SK-N-SH treated with all-trans-retinoic acid at 6 μM for 48 hours (cell line): ENCODE results near the gene TOX2.

Experiments
- ATAC-seq: fragments of 200-7000 bp; cut with Tn5 transposase; 3 replicates; pipeline ENCODE4 v1.9.1; 2020; ENCODE audit warnings: mild to moderate bottlenecking, moderate library complexity
- ARNTL ChIP-seq: fragments of 450-650 bp; formaldehyde crosslinking; IDR thresholded peaks from 2 replicates; pipeline ENCODE4 v1.5.0; 2020; ENCODE audit warnings: low read depth, mild to moderate bottlenecking, moderate library complexity, borderline replicate concordance
- BACH2 ChIP-seq: fragments of 250-450 bp; sonication (Bioruptor Pico); IDR thresholded peaks from 2 replicates; pipeline ENCODE4 v1.9.0; 2021; ENCODE audit warnings: mild to moderate bottlenecking, borderline replicate concordance
- CSDC2 ChIP-seq: fragments of 250-450 bp; sonication (Bioruptor Pico); IDR thresholded peaks from 2 replicates; pipeline ENCODE4 v1.5.0; 2020; ENCODE audit warnings: mild to moderate bottlenecking, moderate library complexity
- GLIS3 ChIP-seq: fragments of 250-450 bp; sonication (Bioruptor Pico); IDR thresholded peaks from 2 replicates; pipeline ENCODE4 v1.5.0; 2020; ENCODE audit warnings: mild to moderate bottlenecking, moderate library complexity
- PATZ1 ChIP-seq: fragments of 250-450 bp; sonication (Bioruptor Pico); IDR thresholded peaks from 2 replicates; pipeline ENCODE4 v1.8.0; 2020; ENCODE audit warnings: mild to moderate bottlenecking, moderate library complexity, borderline replicate concordance
- RARB ChIP-seq: fragments of 250-450 bp; sonication (Bioruptor Pico); IDR thresholded peaks from 2 replicates; pipeline ENCODE4 v1.8.0; 2021; ENCODE audit warnings: mild to moderate bottlenecking, moderate library complexity
- SNAI2 ChIP-seq: fragments of 250-450 bp; sonication (Bioruptor Pico); IDR thresholded peaks from 2 replicates; pipeline ENCODE4 v1.5.0; 2020; ENCODE audit warnings: mild to moderate bottlenecking, moderate library complexity
- TCF4 ChIP-seq: fragments of 250-450 bp; sonication (Bioruptor Pico); IDR thresholded peaks from 2 replicates; pipeline ENCODE4 v1.8.0; 2021; ENCODE audit warnings: mild to moderate bottlenecking, moderate library complexity, borderline replicate concordance
- TOX ChIP-seq: fragments of 250-450 bp; sonication (Bioruptor Pico); IDR thresholded peaks from 2 replicates; pipeline ENCODE4 v1.8.0; 2021; ENCODE audit warnings: mild to moderate bottlenecking, moderate library complexity, borderline replicate concordance
- ZC3H10 ChIP-seq: fragments of 250-450 bp; sonication (Bioruptor Pico); IDR thresholded peaks from 2 replicates; pipeline ENCODE4 v1.5.1; 2021; ENCODE audit warnings: mild to moderate bottlenecking, moderate library complexity
- ZFP3 ChIP-seq: fragments of 250-450 bp; sonication (Bioruptor Pico); IDR thresholded peaks from 2 replicates; pipeline ENCODE4 v1.5.0; 2020; ENCODE audit warnings: mild to moderate bottlenecking, moderate library complexity
- ZFP30 ChIP-seq: fragments of 450-650 bp; formaldehyde crosslinking; IDR thresholded peaks from 2 replicates; pipeline ENCODE4 v1.5.0; 2022; ENCODE audit warnings: mild to moderate bottlenecking, moderate library complexity
- ZNF565 ChIP-seq: fragments of 450-650 bp; formaldehyde crosslinking; conservative IDR thresholded peaks from 2 replicates; pipeline ENCODE4 v1.5.0; 2020; ENCODE audit warnings: low read depth, mild to moderate bottlenecking, moderate library complexity
- ZNF8 ChIP-seq: fragments of 450-650 bp; formaldehyde crosslinking; IDR thresholded peaks from 2 replicates; pipeline ENCODE4 v1.5.0; 2020; ENCODE audit warnings: mild to moderate bottlenecking, moderate library complexity
- TF ChIP-seq, protein P1 (sequence below): fragments of 250-450 bp; sonication (Bioruptor Pico); IDR thresholded peaks from 2 replicates; pipeline ENCODE4 v1.5.0; 2020; ENCODE audit warnings: mild to moderate bottlenecking, moderate library complexity
- TF ChIP-seq, protein P2 (sequence below): fragments of 250-450 bp; sonication (Bioruptor Pico); IDR thresholded peaks from 2 replicates; pipeline ENCODE4 v1.8.0; 2021; ENCODE audit warnings: low read depth, mild to moderate bottlenecking, moderate library complexity, borderline replicate concordance
- TF ChIP-seq, protein P3 (sequence below): fragments of 250-450 bp; sonication (Bioruptor Pico); IDR thresholded peaks from 2 replicates; pipeline ENCODE4 v1.5.1; 2020; ENCODE audit warnings: low read depth, mild to moderate bottlenecking, moderate library complexity
- TF ChIP-seq, protein P4 (sequence below): fragments of 250-450 bp; sonication (Bioruptor Pico); IDR thresholded peaks from 2 replicates; pipeline ENCODE4 v1.5.1; 2021; ENCODE audit warnings: mild to moderate bottlenecking, moderate library complexity

The TOX2 gene

DNA sequence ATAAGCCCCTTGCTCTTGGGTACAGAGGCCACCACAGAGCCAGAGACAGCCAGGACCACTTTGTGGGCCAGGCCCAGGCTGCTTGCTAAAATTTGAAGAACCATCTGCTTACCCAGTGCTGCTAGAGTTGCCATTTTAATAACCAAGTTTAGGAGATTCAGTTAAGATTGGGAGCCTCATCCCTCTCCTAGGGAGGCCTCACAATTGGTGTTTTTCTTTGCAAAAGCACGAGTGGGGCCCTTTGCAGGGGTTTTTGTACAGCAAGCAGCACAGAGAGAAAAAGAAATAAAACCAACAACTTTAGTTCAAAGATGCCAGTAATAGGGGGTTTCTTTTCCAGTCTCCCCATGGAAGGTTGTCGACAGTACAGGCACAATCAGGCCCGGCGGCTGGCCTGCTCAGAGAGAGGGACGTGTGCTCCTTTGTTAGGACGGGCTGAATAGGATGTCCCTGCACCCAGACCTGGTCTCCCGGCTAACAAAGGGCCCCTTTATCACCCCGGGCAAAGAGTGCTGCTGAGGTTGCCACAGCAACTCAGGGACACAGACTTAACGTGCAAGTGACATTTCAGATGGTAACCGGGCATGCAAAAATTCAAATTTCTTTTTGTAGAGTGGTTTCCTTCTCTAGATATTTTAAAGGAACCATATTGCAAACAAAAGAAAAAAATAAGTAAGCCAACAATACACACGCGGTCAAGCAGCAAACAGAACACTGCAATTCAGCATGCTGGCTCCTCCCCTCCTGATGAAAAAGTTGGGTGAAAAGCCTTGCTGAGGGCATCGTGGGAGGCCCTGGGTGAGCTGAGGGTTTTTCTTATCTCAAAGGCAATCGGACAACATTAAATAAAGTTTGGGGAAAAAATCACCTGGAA, 10.5 kb upstream of the TOX2 start:
- no peak for ATAC-seq
- TF ChIP-seq ZNF565 (CRISPR knock-in tag) (no peak), SNAI2 (no peak), BACH2 (CRISPR knock-in tag) (no peak), TCF4 (CRISPR knock-in tag) (no peak), ZNF8 (CRISPR knock-in tag) (no peak)
- TF ChIP-seq, protein P1, sequence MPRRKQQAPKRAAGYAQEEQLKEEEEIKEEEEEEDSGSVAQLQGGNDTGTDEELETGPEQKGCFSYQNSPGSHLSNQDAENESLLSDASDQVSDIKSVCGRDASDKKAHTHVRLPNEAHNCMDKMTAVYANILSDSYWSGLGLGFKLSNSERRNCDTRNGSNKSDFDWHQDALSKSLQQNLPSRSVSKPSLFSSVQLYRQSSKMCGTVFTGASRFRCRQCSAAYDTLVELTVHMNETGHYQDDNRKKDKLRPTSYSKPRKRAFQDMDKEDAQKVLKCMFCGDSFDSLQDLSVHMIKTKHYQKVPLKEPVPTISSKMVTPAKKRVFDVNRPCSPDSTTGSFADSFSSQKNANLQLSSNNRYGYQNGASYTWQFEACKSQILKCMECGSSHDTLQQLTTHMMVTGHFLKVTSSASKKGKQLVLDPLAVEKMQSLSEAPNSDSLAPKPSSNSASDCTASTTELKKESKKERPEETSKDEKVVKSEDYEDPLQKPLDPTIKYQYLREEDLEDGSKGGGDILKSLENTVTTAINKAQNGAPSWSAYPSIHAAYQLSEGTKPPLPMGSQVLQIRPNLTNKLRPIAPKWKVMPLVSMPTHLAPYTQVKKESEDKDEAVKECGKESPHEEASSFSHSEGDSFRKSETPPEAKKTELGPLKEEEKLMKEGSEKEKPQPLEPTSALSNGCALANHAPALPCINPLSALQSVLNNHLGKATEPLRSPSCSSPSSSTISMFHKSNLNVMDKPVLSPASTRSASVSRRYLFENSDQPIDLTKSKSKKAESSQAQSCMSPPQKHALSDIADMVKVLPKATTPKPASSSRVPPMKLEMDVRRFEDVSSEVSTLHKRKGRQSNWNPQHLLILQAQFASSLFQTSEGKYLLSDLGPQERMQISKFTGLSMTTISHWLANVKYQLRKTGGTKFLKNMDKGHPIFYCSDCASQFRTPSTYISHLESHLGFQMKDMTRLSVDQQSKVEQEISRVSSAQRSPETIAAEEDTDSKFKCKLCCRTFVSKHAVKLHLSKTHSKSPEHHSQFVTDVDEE (CRISPR knock-in tag), result no peak
- TF ChIP-seq, protein P2, sequence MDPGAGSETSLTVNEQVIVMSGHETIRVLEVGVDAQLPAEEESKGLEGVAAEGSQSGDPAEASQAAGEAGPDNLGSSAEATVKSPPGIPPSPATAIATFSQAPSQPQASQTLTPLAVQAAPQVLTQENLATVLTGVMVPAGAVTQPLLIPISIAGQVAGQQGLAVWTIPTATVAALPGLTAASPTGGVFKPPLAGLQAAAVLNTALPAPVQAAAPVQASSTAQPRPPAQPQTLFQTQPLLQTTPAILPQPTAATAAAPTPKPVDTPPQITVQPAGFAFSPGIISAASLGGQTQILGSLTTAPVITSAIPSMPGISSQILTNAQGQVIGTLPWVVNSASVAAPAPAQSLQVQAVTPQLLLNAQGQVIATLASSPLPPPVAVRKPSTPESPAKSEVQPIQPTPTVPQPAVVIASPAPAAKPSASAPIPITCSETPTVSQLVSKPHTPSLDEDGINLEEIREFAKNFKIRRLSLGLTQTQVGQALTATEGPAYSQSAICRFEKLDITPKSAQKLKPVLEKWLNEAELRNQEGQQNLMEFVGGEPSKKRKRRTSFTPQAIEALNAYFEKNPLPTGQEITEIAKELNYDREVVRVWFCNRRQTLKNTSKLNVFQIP (CRISPR knock-in tag), result no peak
- TF ChIP-seq, all 23 proteins: peak for 0

GRCh38 chr20:43904827-43905177, 9.8 kb upstream of the TOX2 start:
- TF ChIP-seq ZFP3 (no peak), CSDC2 (no peak), ZNF8 (CRISPR knock-in tag) (no peak), BACH2 (CRISPR knock-in tag) (no peak), ZNF565 (CRISPR knock-in tag) (no peak), TCF4 (CRISPR knock-in tag) (no peak), RARB (CRISPR knock-in tag) (no peak), ZC3H10 (CRISPR knock-in tag) (no peak), TOX (CRISPR knock-in tag) (no peak), ZFP30 (CRISPR knock-in tag) (no peak), SNAI2 (no peak), PATZ1 (CRISPR knock-in tag) (no peak), GLIS3 (CRISPR knock-in tag) (no peak), ARNTL (CRISPR knock-in tag) (no peak)
- TF ChIP-seq, protein P1 (CRISPR knock-in tag), result no peak
- TF ChIP-seq, protein P3, sequence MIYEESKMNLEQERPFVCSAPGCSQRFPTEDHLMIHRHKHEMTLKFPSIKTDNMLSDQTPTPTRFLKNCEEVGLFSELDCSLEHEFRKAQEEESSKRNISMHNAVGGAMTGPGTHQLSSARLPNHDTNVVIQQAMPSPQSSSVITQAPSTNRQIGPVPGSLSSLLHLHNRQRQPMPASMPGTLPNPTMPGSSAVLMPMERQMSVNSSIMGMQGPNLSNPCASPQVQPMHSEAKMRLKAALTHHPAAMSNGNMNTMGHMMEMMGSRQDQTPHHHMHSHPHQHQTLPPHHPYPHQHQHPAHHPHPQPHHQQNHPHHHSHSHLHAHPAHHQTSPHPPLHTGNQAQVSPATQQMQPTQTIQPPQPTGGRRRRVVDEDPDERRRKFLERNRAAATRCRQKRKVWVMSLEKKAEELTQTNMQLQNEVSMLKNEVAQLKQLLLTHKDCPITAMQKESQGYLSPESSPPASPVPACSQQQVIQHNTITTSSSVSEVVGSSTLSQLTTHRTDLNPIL, result no peak
- TF ChIP-seq, protein P4, sequence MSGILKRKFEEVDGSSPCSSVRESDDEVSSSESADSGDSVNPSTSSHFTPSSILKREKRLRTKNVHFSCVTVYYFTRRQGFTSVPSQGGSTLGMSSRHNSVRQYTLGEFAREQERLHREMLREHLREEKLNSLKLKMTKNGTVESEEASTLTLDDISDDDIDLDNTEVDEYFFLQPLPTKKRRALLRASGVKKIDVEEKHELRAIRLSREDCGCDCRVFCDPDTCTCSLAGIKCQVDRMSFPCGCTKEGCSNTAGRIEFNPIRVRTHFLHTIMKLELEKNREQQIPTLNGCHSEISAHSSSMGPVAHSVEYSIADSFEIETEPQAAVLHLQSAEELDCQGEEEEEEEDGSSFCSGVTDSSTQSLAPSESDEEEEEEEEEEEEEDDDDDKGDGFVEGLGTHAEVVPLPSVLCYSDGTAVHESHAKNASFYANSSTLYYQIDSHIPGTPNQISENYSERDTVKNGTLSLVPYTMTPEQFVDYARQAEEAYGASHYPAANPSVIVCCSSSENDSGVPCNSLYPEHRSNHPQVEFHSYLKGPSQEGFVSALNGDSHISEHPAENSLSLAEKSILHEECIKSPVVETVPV, result no peak
- TF ChIP-seq, protein P2 (CRISPR knock-in tag), result no peak
- ATAC-seq, result no peak
